Kidney (tissue), 14 donors: ENCODE data around the gene CCDC141. TPM values are rescaled to one million over a fixed set of nuclear protein-coding genes. Genes with fewer than 3 reads are reported as not detected.

Source experiments
- DNase-seq, 5 donors: peaks; one replicate each; pipeline ENCODE4 v3.0.0-alpha.2; 2013 to 2020
- FAIRE-seq: peaks from 2 replicates; lab custom pipeline; 2012; peaks lifted over from hg19 to GRCh38; lab: Jason Lieb, UNC
- H3K27ac ChIP-seq, 2 donors: one replicate each; pipeline ENCODE4 v1.7.0; 2013; ENCODE audit warnings: low read depth in 2 of 2, low read length in 2 of 2, inconsistent platforms in 1 of 2
- H3K27me3 ChIP-seq: one replicate; pipeline ENCODE4 v1.7.1; 2013; ENCODE audit warnings: low read length, inconsistent platforms; ENCODE audit not compliant: control insufficient read depth, insufficient read depth
- H3K36me3 ChIP-seq, 3 donors: one replicate each; pipeline versions ENCODE4 v1.7.0 to v1.7.1; 2013; ENCODE audit warnings: low read length in 3 of 3, control low read depth in 1 of 3, inconsistent platforms in 1 of 3; ENCODE audit not compliant: insufficient read depth in 3 of 3, control insufficient read depth in 2 of 3
- H3K4me1 ChIP-seq, 3 donors: one replicate each; pipeline versions ENCODE4 v1.7.0 to v1.7.1; 2013; ENCODE audit warnings: low read length in 3 of 3, inconsistent platforms in 1 of 3, low read depth in 1 of 3; ENCODE audit not compliant: control insufficient read depth in 2 of 3, insufficient read depth in 2 of 3
- H3K4me3 ChIP-seq, 3 donors: one replicate each; pipeline versions ENCODE4 v1.7.0 to v1.8.1; 2013; ENCODE audit warnings: low read length in 3 of 3, control low read depth in 1 of 3, inconsistent platforms in 1 of 3
- H3K9ac ChIP-seq, 3 donors: one replicate each; pipeline versions ENCODE4 v1.7.0 to v1.7.1; 2013; ENCODE audit warnings: low read length in 3 of 3, control low read depth in 1 of 3, inconsistent platforms in 1 of 3
- H3K9me3 ChIP-seq, 3 donors: one replicate each; pipeline versions ENCODE4 v1.7.0 to v1.7.1; 2013; ENCODE audit warnings: low read length in 3 of 3, control low read depth in 1 of 3, inconsistent platforms in 1 of 3; ENCODE audit not compliant: control insufficient read depth in 2 of 3, insufficient read depth in 1 of 3
- intact Hi-C: fragments of 100-400 bp; cut with DNase I; formaldehyde crosslinking; loops from one replicate; pipeline ENCODE4 v1.11.1; 2022
- polyA plus RNA-seq: library from polyadenylated mRNA; stranded (reverse); fragments of 350-450 nt; fragmentation: Illumina TruSeq; extraction: RNeasy Lipid Tissue Mini Kit (QIAGEN cat#74804); gene quantifications from one replicate; pipeline ENCODE4 v1.2.3, GENCODE V29; 2014; ENCODE audit warnings: low read depth, low replicate concordance; ENCODE audit not compliant: insufficient read depth
- total RNA-seq: library from RNA; stranded (reverse); fragmentation: NEBNext Ultra II Directional; extraction: Animal tissue kit (Norgen Biotek cat#: 25700); gene quantifications from one replicate; pipeline ENCODE4 v1.2.1, GENCODE V29; 2021
- TF ChIP-seq, protein P1 (sequence below): IDR thresholded peaks from 3 replicates; pipeline ENCODE4 v1.5.1; 2012; ENCODE audit warnings: mild to moderate bottlenecking, moderate library complexity, borderline replicate concordance; ENCODE audit not compliant: insufficient read depth; ENCODE audit errors: extremely low read depth
- donor health status: control.
- donor health status: control.
- donor health status: control.
- donor health status: control.
- donor health status: control.
- donor health status: DM: yes; HTN: yes; CAD: no.
- donor health status: Normal renal cell carcinoma (clear cell type).

Gene CCDC141
- total and polyA plus RNA-seq, 2 donors from 2014 or later: 3.0 TPM; not detected in 1

GRCh38 chr2:179069685-179070084, 19.7 kb upstream of the CCDC141 start:
- DNase-seq (no peak), FAIRE-seq (no peak)
- intact Hi-C loops: no loop called here
- Histone ChIP-seq H3K27me3 (no peaks in the 10 kb centered on the region), H3K9me3 (no peaks in the 10 kb centered on the region), H3K36me3 (no peaks in the 10 kb centered on the region), H3K27ac (no peak overlapping the region), H3K9ac (no peak overlapping the region), H3K4me1 (no peaks in the 10 kb centered on the region), H3K4me3 (no peak overlapping the region)
- TF ChIP-seq, protein P1, sequence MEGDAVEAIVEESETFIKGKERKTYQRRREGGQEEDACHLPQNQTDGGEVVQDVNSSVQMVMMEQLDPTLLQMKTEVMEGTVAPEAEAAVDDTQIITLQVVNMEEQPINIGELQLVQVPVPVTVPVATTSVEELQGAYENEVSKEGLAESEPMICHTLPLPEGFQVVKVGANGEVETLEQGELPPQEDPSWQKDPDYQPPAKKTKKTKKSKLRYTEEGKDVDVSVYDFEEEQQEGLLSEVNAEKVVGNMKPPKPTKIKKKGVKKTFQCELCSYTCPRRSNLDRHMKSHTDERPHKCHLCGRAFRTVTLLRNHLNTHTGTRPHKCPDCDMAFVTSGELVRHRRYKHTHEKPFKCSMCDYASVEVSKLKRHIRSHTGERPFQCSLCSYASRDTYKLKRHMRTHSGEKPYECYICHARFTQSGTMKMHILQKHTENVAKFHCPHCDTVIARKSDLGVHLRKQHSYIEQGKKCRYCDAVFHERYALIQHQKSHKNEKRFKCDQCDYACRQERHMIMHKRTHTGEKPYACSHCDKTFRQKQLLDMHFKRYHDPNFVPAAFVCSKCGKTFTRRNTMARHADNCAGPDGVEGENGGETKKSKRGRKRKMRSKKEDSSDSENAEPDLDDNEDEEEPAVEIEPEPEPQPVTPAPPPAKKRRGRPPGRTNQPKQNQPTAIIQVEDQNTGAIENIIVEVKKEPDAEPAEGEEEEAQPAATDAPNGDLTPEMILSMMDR: no peak

- Histone ChIP-seq H3K9me3 (no peaks in the 10 kb centered on the region), H3K4me1 (no peaks in the 10 kb centered on the region), H3K27ac (no peak overlapping the region), H3K9ac (no peak overlapping the region), H3K36me3 (no peaks in the 10 kb centered on the region), H3K27me3 (no peaks in the 10 kb centered on the region), H3K4me3 (no peak overlapping the region)
- intact Hi-C loops: no loop called here
- DNase-seq: no peak
- TF ChIP-seq, protein P1: no peak
- no peak for FAIRE-seq
Measured at GRCh38 chr2:179068991-179069643, 19.2 kb upstream of the CCDC141 start.

GRCh38 chr2:179059026-179059700, 9.2 kb upstream of the CCDC141 start:
- Histone ChIP-seq H3K9me3 (no peaks in the 10 kb centered on the region), H3K27ac (no peak overlapping the region), H3K9ac (no peak overlapping the region), H3K36me3 (no peaks in the 10 kb centered on the region), H3K27me3 (no peaks in the 10 kb centered on the region), H3K4me3 (no peak overlapping the region), H3K4me1 (peaks cover 0 to 10% (median 6%) of the 10 kb centered on the region in 3 donors)
- intact Hi-C loops: no loop called here
- no peak for FAIRE-seq
- TF ChIP-seq, protein P1: no peak
- DNase-seq: no peak
